A549 (cell line): Measurements from ENCODE around the gene SERINC4.

ENCODE experiments used
- CTCF ChIP-seq: fragments of >200 bp; sonication (Bioruptor Twin); formaldehyde crosslinking; IDR thresholded peaks from 3 replicates; pipeline ENCODE4 v1.5.1; 2016
- MAX ChIP-seq: IDR thresholded peaks from 2 replicates; pipeline ENCODE4 v1.6.1; 2012
- POLR2A ChIP-seq: IDR thresholded peaks from 2 replicates; pipeline ENCODE4 v1.6.1; 2012; ENCODE audit warnings: mild to moderate bottlenecking, low read length

GRCh38 chr15:43821505-43821904 lies 21.5 kb upstream of the SERINC4 start:
- no peak for TF ChIP-seq CTCF
- no peak for TF ChIP-seq POLR2A
- no peak for TF ChIP-seq MAX
